ENCODE data around the gene CNIH3. TPM values are rescaled to one million over a fixed set of nuclear protein-coding genes. Genes with fewer than 3 reads are reported as not detected.

The CNIH3 gene
- total RNA-seq, 4 donors from 2014 or later: not detected

DNA sequence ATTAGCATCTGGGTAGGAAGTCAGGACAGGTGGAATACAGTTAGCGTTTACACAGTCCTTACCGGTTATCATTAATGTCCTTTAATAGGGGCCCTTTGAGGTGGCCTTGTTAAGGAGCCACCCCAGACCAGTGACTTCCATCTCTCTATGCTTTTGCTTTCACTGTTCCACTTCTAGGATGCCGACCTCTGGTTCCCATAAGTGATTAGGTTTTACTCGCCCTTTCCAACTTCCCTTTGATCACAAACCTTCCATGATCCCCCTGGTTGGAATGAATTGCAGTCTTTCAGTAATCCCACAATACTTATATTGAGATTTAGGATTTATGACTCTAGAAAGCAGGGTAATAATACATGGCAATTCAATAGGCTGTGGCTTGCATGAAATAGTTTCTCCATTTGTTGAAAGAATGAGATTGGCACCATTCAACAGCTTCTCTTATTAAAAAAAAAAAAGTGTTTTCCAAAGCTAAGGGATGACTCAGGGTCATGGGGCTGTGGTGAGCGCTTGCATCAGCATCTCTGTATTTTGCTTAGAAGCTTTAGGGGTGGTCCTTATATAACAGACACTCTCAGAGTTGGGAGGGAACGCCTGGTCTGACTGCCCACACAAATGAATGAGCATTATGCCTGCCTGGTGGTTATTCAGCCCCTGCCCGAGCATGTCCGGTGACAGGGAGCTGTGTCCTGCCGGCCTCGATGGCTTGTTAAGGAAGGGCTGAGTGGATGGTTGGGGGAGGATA, 110.5 kb downstream of the CNIH3 start:
- no peak overlapping the region for H3K27ac ChIP-seq
- no peaks in the 10 kb centered on the region for H3K4me1 ChIP-seq
- DNase-seq: peak in 1 of 3 donors; percentile 57
- no peak for TF ChIP-seq POLR2A (IDR thresholded peaks at IDR 0.05)
- TF ChIP-seq, protein P1, sequence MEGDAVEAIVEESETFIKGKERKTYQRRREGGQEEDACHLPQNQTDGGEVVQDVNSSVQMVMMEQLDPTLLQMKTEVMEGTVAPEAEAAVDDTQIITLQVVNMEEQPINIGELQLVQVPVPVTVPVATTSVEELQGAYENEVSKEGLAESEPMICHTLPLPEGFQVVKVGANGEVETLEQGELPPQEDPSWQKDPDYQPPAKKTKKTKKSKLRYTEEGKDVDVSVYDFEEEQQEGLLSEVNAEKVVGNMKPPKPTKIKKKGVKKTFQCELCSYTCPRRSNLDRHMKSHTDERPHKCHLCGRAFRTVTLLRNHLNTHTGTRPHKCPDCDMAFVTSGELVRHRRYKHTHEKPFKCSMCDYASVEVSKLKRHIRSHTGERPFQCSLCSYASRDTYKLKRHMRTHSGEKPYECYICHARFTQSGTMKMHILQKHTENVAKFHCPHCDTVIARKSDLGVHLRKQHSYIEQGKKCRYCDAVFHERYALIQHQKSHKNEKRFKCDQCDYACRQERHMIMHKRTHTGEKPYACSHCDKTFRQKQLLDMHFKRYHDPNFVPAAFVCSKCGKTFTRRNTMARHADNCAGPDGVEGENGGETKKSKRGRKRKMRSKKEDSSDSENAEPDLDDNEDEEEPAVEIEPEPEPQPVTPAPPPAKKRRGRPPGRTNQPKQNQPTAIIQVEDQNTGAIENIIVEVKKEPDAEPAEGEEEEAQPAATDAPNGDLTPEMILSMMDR (IDR thresholded peaks at IDR 0.05): no peak
- H3K27me3 ChIP-seq: no peaks in the 10 kb centered on the region
- no peak overlapping the region for H3K4me3 ChIP-seq
- no peaks in the 10 kb centered on the region for H3K9me3 ChIP-seq
- H3K36me3 ChIP-seq: no peaks in the 10 kb centered on the region

DNA sequence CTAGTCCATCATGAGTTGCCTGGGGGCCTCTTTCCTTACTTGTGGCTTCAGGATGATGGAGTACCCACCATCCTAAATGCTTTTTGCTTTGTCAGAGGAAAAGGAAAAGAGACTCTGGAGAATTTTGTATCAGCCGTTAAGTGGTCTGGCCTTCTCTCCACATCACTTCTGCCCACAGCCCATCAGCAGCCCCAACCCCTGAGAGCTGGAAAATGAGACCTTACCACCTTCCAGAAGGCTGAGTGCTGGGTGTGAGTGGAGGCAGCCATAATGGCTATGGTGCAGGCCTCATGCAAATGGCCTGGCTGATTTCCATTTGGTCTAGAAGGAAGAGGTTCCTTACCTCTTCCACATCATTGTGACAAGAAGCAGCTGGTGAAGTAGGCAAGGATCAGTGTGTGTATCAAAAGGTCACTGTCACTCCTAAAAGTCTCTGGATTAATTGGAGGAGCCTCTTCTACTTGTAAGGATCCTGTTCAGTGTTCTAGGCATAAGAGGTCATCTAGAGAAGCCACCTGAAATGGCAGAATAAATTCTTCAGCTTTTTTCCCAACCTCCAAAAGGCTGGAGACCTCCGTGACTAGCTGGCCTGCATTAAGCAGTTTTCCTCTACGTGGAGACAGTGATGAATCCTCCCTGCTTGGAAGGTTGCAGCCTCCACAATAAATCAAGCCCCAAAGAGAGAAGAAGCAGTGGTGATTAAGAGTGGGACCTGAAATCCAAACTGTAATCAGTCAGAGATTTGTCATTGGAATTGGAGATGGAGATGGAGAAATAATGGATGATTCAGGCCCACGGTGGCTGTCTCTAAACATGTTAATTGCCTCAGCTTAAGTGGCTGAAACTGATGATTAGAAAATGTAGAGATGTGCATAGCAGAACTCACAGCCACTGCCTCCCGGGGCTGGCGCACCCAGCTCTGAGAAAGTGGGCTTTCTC, 111.5 kb downstream of the CNIH3 start:
- no peaks in the 10 kb centered on the region for H3K9me3 ChIP-seq
- H3K27me3 ChIP-seq: no peaks in the 10 kb centered on the region
- H3K4me3 ChIP-seq: no peak overlapping the region
- H3K36me3 ChIP-seq: no peaks in the 10 kb centered on the region
- TF ChIP-seq POLR2A (IDR thresholded peaks at IDR 0.05): no peak
- TF ChIP-seq, protein P1 (IDR thresholded peaks at IDR 0.05): no peak
- H3K27ac ChIP-seq: no peak overlapping the region
- DNase-seq: no peak
- H3K4me1 ChIP-seq: no peaks in the 10 kb centered on the region

DNA sequence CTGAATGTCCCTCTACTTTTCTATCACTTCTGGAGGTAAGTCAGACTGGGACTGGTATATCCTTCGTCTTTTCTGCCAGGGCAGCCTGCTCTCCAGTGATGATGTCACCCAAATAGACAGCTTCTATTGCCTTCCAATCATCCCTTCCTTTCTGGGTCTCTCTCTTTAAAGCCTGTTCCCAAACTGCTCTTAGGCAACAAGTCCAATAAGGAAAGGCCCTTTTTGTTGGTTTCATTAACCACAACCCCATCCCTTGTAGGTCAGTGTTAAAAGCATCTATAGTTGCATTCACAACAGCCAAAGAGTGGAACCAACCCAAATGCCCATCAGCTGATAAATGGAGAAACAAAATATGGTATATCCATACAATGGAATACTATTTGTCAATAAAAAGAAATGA, 114.4 kb downstream of the CNIH3 start:
- H3K27ac ChIP-seq: no peak overlapping the region
- no peaks in the 10 kb centered on the region for H3K9me3 ChIP-seq
- H3K36me3 ChIP-seq: no peaks in the 10 kb centered on the region
- H3K4me1 ChIP-seq: no peaks in the 10 kb centered on the region
- H3K27me3 ChIP-seq: no peaks in the 10 kb centered on the region
- DNase-seq: no peak
- H3K4me3 ChIP-seq: no peak overlapping the region
- no peak for TF ChIP-seq POLR2A (IDR thresholded peaks at IDR 0.05)
- TF ChIP-seq, protein P1 (IDR thresholded peaks at IDR 0.05): no peak

DNA sequence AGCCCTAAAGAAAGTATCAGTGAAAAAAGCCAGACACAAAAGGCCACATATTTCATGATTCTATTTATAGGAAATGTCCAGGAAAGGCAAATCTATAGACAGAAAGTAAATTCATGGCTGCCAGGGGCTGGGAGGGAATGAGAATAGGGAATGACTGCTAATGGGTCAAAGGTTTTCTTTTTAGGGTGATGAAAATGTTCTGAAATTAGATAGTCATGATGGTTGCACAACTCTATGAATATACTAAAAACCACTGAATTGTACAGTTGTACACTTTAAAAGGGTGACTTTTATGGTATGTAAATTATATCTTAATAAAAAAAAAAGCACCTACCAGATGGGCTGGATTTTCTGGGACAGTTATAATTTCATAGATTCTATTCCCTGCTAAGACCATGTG, 114.8 kb downstream of the CNIH3 start:
- Histone ChIP-seq H3K27me3 (no peaks in the 10 kb centered on the region), H3K9me3 (no peaks in the 10 kb centered on the region), H3K4me1 (no peaks in the 10 kb centered on the region), H3K36me3 (no peaks in the 10 kb centered on the region), H3K4me3 (no peak overlapping the region), H3K27ac (no peak overlapping the region)
- no peak for DNase-seq
- TF ChIP-seq, protein P1 (IDR thresholded peaks at IDR 0.05): no peak
- no peak for TF ChIP-seq POLR2A (IDR thresholded peaks at IDR 0.05)

- Histone ChIP-seq H3K27me3 (no peaks in the 10 kb centered on the region), H3K36me3 (no peaks in the 10 kb centered on the region), H3K4me3 (no peak overlapping the region), H3K27ac (no peak overlapping the region), H3K9me3 (no peaks in the 10 kb centered on the region), H3K4me1 (no peaks in the 10 kb centered on the region)
- TF ChIP-seq POLR2A (IDR thresholded peaks at IDR 0.05): no peak
- TF ChIP-seq, protein P1 (IDR thresholded peaks at IDR 0.05): no peak
- no peak for DNase-seq
Measured at GRCh38 chr1:224731633-224732032, 115.5 kb downstream of the CNIH3 start.
